Immature natural killer cell (primary cell): ENCODE measurements around the gene IL34. TPM values are rescaled to one million over a fixed set of nuclear protein-coding genes. Genes with fewer than 3 reads are reported as not detected.

Experiments used
- DNase-seq, 3 donors: peaks; one replicate each; pipeline ENCODE4 v3.0.0; 2022; ENCODE audit warnings: mixed read lengths in 1 of 3
- H3K27ac Mint-ChIP-seq, 6 donors: one replicate each; pipeline ENCODE4 v1.8.0; 2020; ENCODE audit warnings: mixed read lengths in 6 of 6, mild to moderate bottlenecking in 5 of 6, inconsistent platforms in 4 of 6, moderate library complexity in 3 of 6
- H3K27me3 Mint-ChIP-seq, 3 donors: one replicate each; pipeline ENCODE4 v1.8.0; 2020 to 2021; ENCODE audit warnings: low read depth in 3 of 3, mild to moderate bottlenecking in 3 of 3, mixed read lengths in 3 of 3, moderate library complexity in 3 of 3, inconsistent platforms in 1 of 3
- H3K36me3 Mint-ChIP-seq, 3 donors: one replicate each; pipeline ENCODE4 v1.8.0; 2020; ENCODE audit warnings: mixed read lengths in 3 of 3, inconsistent platforms in 2 of 3, mild to moderate bottlenecking in 2 of 3
- H3K4me1 Mint-ChIP-seq, 2 donors: one replicate each; pipeline ENCODE4 v1.8.0; 2020; ENCODE audit warnings: inconsistent platforms in 2 of 2, mild to moderate bottlenecking in 2 of 2, mixed read lengths in 2 of 2, moderate library complexity in 1 of 2
- H3K4me3 Mint-ChIP-seq, 5 donors: one replicate each; pipeline ENCODE4 v1.8.0; 2020; ENCODE audit warnings: mild to moderate bottlenecking in 5 of 5, mixed read lengths in 5 of 5, inconsistent platforms in 3 of 5, moderate library complexity in 3 of 5
- H3K9me3 Mint-ChIP-seq, 6 donors: one replicate each; pipeline ENCODE4 v1.8.0; 2020; ENCODE audit warnings: mild to moderate bottlenecking in 6 of 6, mixed read lengths in 6 of 6, inconsistent platforms in 4 of 6, moderate library complexity in 3 of 6
- polyA plus RNA-seq, 3 donors: library from polyadenylated mRNA; unstranded; fragments of 300-500 nt; fragmentation: Illumina TruSeq; gene quantifications; one replicate each; pipeline ENCODE4 v1.2.3, GENCODE V29; 2021

The IL34 gene
- polyA plus RNA-seq, 3 donors from 2014 or later = not detected

GRCh38 chr16:70681382-70682238, 35.3 kb downstream of the IL34 start:
- peaks cover 5 to 6% of the 10 kb centered on the region in 2 donors for H3K4me1 Mint-ChIP-seq
- no peaks in the 10 kb centered on the region for H3K9me3 Mint-ChIP-seq
- no peaks in the 10 kb centered on the region for H3K36me3 Mint-ChIP-seq
- H3K27me3 Mint-ChIP-seq = peaks cover 2 to 4% (median 2%) of the 10 kb centered on the region in 3 donors
- no peak overlapping the region for H3K27ac Mint-ChIP-seq
- H3K4me3 Mint-ChIP-seq = no peak overlapping the region
- DNase-seq = no peak

- Mint-ChIP-seq H3K27ac (peak overlapping the region in 1 of 6 donors; percentile 61), H3K4me3 (peak overlapping the region in 1 of 5 donors; percentile 18), H3K36me3 (peaks cover 0 to 3% (median 0%) of the 10 kb centered on the region in 3 donors), H3K27me3 (peaks cover 2 to 5% (median 4%) of the 10 kb centered on the region in 3 donors), H3K4me1 (peaks cover 5 to 9% of the 10 kb centered on the region in 2 donors), H3K9me3 (no peaks in the 10 kb centered on the region)
- DNase-seq = no peak
Measured at GRCh38 chr16:70682239-70683145, 36.1 kb downstream of the IL34 start.

- Mint-ChIP-seq H3K9me3 (no peaks in the 10 kb centered on the region), H3K27me3 (peaks cover 2 to 5% (median 4%) of the 10 kb centered on the region in 3 donors), H3K27ac (no peak overlapping the region), H3K36me3 (peaks cover 0 to 4% (median 0%) of the 10 kb centered on the region in 3 donors), H3K4me3 (no peak overlapping the region), H3K4me1 (peaks cover 5 to 9% of the 10 kb centered on the region in 2 donors)
- no peak for DNase-seq
Measured at GRCh38 chr16:70683146-70683944, 37.0 kb downstream of the IL34 start.

- Mint-ChIP-seq H3K9me3 (no peaks in the 10 kb centered on the region), H3K27me3 (peaks cover 2 to 6% (median 3%) of the 10 kb centered on the region in 3 donors), H3K36me3 (peaks cover 0 to 4% (median 0%) of the 10 kb centered on the region in 3 donors), H3K4me1 (peaks cover 0 to 8% of the 10 kb centered on the region in 2 donors), H3K27ac (no peak overlapping the region), H3K4me3 (peak overlapping the region in 4 of 5 donors; percentile 24 to 67 (median 58))
- no peak for DNase-seq
Measured at GRCh38 chr16:70684146-70685060, 38.0 kb downstream of the IL34 start.

- H3K36me3 Mint-ChIP-seq = peaks cover 0 to 4% (median 0%) of the 10 kb centered on the region in 3 donors
- no peak for DNase-seq
- no peak overlapping the region for H3K27ac Mint-ChIP-seq
- peak overlapping the region in 4 of 5 donors; percentile 24 to 67 (median 58) for H3K4me3 Mint-ChIP-seq
- H3K9me3 Mint-ChIP-seq = no peaks in the 10 kb centered on the region
- H3K4me1 Mint-ChIP-seq = peaks cover 0 to 8% of the 10 kb centered on the region in 2 donors
- peaks cover 2 to 6% (median 3%) of the 10 kb centered on the region in 3 donors for H3K27me3 Mint-ChIP-seq
Measured at GRCh38 chr16:70685061-70685937, 38.9 kb downstream of the IL34 start.

- H3K4me1 Mint-ChIP-seq = peaks cover 0 to 8% of the 10 kb centered on the region in 2 donors
- DNase-seq = no peak
- peaks cover 0 to 4% (median 0%) of the 10 kb centered on the region in 3 donors for H3K36me3 Mint-ChIP-seq
- peak within 1 kb of the TSS in 1 of 6 donors; percentile 55 for H3K27ac Mint-ChIP-seq
- peaks cover under 1 to 6% (median 3%) of the 10 kb centered on the region in 3 donors for H3K27me3 Mint-ChIP-seq
- H3K9me3 Mint-ChIP-seq = no peaks in the 10 kb centered on the region
- H3K4me3 Mint-ChIP-seq = peak within 1 kb of the TSS; percentile 38 to 70 (median 66)
Measured at GRCh38 chr16:70685938-70686375, 39.6 kb downstream of the IL34 start, which contains the start of gene MTSS2. MTSS2 (minus strand) TSS chr16:70686053; CDS start chr16:70685791, 262 bp downstream.

- peak overlapping the region; percentile 35 to 70 (median 63) for H3K4me3 Mint-ChIP-seq
- H3K9me3 Mint-ChIP-seq = no peaks in the 10 kb centered on the region
- peaks cover 0 to 6% (median 3%) of the 10 kb centered on the region in 3 donors for H3K27me3 Mint-ChIP-seq
- H3K27ac Mint-ChIP-seq = peak overlapping the region in 1 of 6 donors; percentile 55
- H3K36me3 Mint-ChIP-seq = peaks cover 0 to 4% (median 0%) of the 10 kb centered on the region in 3 donors
- DNase-seq = no peak
- peaks cover 0 to 8% of the 10 kb centered on the region in 2 donors for H3K4me1 Mint-ChIP-seq
Measured at GRCh38 chr16:70686376-70687101, 40.2 kb downstream of the IL34 start.

- Mint-ChIP-seq H3K4me3 (peak overlapping the region; percentile 30 to 66 (median 56)), H3K4me1 (peaks cover 0 to 8% of the 10 kb centered on the region in 2 donors), H3K27ac (no peak overlapping the region), H3K27me3 (peaks cover 0 to 6% (median 3%) of the 10 kb centered on the region in 3 donors), H3K9me3 (no peaks in the 10 kb centered on the region), H3K36me3 (peaks cover 0 to 4% (median 0%) of the 10 kb centered on the region in 3 donors)
- no peak for DNase-seq
Measured at GRCh38 chr16:70687102-70687511, 40.7 kb downstream of the IL34 start.

GRCh38 chr16:70687671-70688245, 41.4 kb downstream of the IL34 start:
- Mint-ChIP-seq H3K27ac (no peak overlapping the region), H3K9me3 (no peaks in the 10 kb centered on the region), H3K36me3 (peaks cover 0 to 4% (median 0%) of the 10 kb centered on the region in 3 donors), H3K27me3 (peaks cover 0 to 6% (median 3%) of the 10 kb centered on the region in 3 donors), H3K4me3 (peak overlapping the region in 1 of 5 donors; percentile 56), H3K4me1 (peaks cover 0 to 8% of the 10 kb centered on the region in 2 donors)
- no peak for DNase-seq

GRCh38 chr16:70688246-70688742, 41.9 kb downstream of the IL34 start:
- Mint-ChIP-seq H3K4me3 (peak overlapping the region in 1 of 5 donors; percentile 23), H3K9me3 (no peaks in the 10 kb centered on the region), H3K27ac (no peak overlapping the region), H3K27me3 (peaks cover 0 to 6% (median 3%) of the 10 kb centered on the region in 3 donors), H3K4me1 (peaks cover 0 to 8% of the 10 kb centered on the region in 2 donors), H3K36me3 (peaks cover 0 to 4% (median 0%) of the 10 kb centered on the region in 3 donors)
- no peak for DNase-seq
